NCI-H1417 treated with DMSO at 0.1 percent for 48 hours (cell line): ENCODE results near the gene FLNC.

Experiments
- DNase-seq: peaks from one replicate; lab custom pipeline; 2025; lab: John Stamatoyannopoulos, UW

FLNC gene

DNA sequence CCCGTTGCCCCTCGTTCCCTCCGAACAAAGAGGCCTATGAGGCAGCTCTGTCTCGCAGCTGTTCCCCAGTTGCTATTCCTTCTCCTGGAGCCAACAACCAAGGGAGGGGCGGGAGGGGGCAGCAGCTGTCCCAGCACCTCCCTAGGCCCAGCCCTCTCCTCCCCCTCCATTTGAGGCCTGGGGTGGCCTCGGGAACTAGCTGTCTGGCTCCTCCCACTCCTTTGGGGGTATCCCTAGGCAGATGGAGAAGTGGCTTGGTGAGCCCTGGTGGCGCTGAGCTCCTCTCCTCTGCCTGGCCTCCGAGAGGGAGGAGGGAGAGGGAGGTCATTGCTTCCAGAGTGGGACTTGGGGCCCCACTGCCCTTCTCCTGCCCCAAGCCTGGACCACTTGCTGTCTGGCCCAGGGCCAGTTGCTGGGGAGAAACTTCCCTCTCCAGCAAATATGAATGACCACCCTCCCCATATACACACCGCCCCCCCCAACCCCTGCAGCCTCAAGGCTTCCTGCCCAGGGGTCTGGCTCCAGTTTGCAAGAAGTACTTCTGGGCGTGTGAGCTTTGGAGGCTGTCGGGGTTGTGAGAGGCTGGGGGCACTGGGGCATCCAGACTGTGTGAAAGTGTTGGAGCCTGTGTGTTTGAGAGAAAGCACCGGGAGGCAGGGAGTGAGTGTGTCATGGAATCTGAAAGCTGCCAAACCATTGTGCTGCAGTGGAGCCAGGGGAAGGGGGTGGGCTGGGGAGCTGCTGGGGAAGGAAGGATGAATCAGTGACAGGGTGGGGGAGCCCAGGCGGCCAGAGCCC, 3.1 kb downstream of the FLNC start:
- no peak for DNase-seq

DNA sequence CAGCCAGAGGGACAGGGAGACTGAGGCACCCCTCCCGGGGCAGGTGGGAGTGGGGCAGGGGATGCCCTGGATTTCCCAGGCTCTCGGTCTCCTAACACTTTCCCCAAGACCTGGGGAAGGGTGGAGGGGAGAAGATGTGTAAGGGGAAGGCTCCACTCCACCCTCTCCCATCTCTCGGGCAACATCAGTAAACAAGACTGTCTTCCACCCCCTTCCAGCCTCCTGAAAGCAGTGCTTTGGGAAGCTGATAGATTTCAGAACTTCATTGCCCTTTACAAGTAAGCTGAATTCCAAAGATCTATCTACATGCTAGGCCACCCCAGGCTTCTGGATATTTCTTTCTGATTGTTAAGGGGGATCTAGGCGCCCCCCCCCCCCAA, 3.7 kb downstream of the FLNC start:
- DNase-seq: no peak

DNA sequence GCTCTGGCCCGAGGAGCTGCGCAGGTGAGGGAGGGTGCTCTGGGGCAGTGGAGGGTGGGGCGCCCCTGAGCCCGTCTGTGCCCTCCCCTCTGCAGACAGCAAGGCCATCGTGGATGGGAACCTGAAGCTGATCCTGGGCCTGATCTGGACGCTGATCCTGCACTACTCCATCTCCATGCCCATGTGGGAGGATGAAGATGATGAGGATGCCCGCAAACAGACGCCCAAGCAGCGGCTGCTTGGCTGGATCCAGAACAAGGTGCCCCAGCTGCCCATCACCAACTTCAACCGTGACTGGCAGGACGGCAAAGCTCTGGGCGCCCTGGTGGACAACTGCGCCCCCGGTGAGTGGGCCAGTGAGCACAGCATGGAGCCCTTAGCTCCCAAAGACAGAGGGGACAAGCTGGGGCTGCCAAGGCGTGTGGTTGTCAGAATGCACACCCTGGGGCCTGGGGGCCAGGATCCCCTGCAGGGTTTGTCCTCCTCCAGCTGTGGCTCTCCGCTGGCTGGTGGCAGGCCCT, 5.1 kb downstream of the FLNC start:
- DNase-seq: no peak

DNA sequence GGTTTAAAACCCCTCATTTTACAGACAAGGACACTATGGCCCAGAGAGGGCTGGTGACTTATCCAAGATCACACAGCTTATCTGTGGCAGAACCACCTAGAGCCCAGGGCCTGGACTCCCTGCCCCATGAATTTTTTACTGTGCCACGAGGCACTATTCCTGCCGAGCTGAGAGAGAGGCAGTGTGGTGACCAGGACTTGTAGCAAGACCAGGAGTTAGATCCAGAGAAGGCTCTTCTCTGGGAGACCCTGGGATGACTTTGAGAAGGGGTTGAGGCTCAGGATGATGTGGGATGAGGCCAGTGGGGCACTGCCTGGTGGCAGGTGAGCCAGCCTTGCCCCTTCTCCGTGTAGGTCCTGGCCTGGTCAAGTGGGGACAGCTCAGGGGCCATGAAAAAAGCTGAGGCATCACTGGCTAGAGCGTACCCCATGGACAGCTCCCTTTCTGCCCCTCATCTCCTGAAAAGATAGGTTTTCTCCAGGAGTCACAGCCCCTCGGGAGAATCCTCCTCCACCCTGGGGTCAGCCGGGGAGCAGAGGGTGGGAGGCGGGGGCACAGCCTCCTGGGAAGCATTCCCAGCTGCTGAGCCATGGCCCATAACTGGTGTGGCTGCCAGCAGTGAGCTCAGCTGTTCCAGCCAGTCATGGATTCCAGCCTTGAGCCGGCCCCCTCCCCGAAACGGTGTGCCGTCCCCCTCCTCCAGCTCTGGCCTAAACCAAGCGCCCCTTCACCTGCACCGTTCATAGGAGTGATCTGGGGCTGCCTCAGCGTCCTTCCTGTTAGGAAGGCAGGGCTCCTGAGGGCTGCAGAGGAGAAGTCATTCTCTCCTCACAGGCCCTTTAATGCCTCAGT, 5.8 kb downstream of the FLNC start:
- no peak for DNase-seq

DNA sequence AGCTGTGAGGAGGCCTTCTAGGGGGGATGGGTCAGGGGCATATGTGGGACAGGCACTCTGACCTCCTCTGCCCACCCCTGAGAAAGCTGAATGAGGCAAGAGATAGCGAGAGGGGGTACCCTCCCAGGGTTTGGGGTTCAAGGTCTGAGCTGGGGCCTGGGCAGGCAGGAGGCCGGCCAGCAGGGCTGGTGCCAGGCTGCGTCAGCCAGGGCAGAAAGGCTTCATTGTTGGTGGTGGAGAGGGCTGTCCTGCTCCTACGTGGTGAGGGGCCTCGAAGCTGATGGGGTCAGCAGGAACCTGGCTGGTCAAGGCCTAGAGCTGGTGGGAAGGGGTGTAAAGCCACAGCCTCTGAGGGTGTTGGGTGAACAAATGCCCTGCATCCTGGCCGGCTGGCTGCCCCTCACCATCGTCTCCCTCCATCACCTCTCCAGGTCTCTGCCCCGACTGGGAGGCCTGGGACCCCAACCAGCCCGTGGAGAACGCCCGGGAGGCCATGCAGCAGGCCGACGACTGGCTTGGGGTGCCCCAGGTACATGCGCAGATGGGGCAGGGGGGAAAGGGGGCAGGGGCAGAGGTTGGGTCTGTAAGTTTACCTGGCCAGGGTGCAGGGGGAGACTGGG, 6.6 kb downstream of the FLNC start:
- DNase-seq: no peak

DNA sequence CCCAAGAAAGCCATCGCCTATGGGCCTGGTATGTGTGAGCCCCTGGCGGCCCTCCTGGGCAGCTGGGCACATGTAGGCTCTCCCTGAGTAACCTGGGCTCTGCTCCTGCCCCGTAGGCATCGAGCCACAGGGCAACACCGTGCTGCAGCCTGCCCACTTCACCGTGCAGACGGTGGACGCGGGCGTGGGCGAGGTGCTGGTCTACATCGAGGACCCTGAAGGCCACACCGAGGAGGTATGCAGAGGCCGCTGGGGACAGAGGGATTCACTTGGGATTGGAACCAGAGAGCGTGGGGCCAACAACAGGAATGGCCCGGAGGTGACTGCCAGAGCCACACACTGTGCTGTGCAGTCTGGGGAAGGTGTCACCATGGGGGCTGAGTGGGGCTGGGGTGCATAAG, 7.3 kb downstream of the FLNC start:
- DNase-seq: no peak

DNA sequence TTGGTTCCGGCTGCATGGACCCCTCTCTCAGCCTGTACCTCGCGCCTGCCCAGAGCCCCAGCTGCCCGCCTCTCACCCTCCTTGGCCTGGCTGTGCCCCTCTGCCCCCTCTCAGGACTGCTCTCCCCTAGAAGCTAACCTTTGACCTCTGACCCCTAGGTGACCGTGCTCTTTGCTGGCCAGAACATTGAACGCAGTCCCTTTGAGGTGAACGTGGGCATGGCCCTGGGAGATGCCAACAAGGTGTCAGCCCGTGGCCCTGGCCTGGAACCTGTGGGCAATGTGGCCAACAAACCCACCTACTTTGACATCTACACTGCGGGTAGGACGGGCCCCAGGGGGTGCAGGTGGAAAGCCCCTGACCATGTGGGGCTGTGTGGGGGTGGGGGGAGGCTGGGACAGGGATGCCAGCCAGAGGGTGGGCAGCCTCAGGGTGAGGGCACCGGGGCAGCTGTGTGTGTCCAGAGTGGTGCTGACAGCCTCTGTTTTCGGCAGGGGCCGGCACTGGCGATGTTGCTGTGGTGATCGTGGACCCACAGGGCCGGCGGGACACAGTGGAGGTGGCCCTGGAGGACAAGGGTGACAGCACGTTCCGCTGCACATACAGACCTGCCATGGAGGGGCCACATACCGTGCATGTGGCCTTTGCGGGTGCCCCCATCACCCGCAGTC, 8.0 kb downstream of the FLNC start:
- DNase-seq: no peak

DNA sequence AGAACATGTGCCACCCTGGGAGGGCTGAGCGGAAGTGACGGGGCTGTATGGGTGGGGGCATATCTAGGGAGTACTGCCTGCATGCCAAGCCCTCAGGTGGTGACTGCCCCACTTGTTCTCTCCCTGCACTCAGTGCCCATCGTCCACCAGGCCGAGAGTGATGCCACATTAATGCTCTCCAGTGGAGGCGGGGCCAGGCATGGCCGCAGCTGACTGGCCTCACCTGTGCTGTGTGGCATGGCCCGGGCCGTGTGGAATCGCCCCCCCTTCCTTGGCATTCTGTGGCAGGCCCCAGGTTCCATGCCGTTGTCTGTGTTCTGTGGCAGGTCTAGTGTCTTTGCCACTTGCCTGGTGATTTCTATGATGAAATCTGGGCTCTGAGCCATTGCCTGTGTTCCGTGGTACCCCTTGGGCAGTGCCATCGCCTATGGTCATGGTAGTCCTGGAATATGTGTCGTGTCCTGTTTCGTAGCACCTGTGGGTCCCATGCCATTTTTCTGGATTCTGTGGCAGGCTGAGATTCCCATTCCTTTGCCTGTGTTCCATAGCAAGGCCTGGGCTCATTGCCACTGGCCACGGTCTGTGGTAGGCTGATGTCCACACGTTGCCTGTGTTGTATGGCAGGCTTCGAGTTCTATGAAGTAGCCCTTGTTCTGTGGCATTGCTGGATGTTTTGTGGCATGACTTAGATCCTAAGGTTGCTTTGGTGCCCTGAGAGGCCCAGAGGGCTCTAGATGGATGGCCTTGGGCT, 8.9 kb downstream of the FLNC start:
- DNase-seq: no peak

DNA sequence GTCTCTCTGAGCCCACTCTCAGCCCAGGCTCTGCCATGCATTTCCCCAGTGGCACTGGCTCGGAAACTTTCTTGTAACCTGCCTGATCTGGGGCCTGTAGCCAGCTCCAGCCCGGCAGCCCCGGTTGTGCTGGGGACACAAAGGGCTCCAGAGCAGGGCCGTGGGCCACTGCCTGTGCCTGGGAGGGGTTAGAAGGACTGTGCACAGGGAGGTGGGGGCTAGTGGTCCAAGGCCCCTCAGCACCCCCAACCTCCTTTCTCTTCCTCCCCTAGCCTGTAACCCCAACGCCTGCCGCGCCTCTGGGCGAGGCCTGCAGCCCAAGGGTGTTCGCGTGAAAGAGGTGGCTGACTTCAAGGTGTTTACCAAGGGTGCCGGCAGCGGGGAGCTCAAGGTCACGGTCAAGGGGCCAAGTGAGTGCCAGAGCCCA, 9.6 kb downstream of the FLNC start:
- no peak for DNase-seq

DNA sequence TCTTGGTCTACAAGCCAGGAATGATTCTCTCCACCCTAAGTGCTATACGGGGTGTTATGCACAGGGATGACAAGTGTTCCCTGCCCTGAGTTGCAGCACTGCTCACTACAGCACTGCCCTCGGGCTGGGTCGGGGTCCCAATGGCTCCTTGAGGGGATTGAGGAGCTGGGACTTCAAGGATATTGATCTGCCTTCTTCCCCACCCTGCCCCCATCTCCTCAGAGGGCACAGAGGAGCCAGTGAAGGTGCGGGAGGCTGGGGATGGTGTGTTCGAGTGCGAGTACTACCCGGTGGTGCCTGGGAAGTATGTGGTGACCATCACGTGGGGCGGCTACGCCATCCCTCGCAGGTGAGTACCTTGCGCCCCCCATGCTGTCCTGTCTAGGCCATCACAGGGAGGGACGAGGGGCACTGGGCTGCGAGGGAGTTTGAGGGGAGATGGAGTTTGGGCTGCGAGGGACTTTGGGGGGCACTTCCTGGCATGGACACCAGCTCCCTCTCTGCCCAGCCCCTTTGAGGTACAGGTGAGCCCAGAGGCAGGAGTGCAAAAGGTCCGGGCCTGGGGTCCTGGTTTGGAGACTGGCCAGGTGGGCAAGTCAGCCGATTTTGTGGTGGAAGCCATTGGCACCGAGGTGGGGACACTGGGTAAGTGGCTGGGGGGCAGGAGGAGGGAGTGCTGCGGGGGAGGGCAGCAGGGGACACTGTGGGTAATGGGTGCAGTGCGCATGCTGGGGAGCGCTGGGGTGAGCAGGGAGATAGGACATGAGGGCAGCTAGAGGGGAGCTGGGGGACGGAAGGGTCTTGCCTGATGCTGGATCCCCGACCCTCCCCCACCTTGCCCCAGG, 10.3 kb downstream of the FLNC start:
- DNase-seq: no peak

DNA sequence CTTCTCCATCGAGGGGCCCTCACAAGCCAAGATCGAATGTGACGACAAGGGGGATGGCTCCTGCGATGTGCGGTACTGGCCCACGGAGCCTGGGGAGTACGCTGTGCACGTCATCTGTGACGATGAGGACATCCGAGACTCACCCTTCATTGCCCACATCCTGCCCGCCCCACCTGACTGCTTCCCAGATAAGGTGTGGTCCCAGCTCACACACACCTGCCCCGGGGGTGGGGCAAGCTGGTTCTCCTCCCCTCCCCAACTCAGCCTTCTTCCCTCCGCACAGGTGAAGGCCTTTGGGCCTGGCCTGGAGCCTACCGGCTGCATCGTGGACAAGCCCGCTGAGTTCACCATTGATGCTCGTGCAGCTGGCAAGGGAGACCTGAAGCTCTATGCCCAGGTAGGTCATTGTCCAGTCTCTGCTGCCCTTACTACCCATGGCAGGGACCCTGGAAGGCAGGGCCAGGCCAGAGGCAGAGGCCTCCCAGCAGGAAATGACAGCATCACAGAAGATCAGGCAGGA, 11.0 kb downstream of the FLNC start:
- DNase-seq: no peak

DNA sequence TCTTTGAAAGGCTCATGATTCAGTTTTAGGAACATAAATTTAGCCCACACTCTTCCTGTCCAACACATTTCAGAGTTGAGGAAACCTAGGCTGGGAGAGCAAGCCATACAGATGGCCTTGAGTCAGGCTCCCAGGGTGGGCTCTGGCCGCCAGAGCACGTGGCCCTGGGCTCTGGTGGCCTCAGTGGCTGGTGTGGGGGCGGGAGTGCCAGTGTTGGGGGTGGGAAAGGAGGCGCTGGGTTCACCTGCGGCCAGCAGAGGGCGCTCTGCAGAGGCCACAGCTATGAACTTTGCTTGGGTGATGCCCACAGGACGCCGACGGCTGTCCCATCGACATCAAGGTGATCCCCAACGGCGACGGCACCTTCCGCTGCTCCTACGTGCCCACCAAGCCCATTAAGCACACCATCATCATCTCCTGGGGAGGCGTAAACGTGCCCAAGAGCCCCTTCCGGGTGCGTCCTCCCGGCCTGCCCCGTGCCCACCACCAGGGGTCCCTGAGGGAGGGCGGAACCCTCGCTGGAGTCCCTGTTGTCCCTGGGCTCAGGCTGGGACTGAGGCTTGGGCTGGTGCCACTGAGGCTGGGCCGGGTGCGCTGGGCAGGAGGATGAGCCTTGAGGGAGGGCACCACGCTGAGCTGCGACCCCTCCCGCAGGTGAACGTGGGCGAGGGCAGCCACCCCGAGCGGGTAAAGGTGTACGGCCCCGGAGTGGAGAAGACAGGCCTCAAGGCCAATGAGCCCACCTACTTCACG, 11.9 kb downstream of the FLNC start:
- DNase-seq: no peak

DNA sequence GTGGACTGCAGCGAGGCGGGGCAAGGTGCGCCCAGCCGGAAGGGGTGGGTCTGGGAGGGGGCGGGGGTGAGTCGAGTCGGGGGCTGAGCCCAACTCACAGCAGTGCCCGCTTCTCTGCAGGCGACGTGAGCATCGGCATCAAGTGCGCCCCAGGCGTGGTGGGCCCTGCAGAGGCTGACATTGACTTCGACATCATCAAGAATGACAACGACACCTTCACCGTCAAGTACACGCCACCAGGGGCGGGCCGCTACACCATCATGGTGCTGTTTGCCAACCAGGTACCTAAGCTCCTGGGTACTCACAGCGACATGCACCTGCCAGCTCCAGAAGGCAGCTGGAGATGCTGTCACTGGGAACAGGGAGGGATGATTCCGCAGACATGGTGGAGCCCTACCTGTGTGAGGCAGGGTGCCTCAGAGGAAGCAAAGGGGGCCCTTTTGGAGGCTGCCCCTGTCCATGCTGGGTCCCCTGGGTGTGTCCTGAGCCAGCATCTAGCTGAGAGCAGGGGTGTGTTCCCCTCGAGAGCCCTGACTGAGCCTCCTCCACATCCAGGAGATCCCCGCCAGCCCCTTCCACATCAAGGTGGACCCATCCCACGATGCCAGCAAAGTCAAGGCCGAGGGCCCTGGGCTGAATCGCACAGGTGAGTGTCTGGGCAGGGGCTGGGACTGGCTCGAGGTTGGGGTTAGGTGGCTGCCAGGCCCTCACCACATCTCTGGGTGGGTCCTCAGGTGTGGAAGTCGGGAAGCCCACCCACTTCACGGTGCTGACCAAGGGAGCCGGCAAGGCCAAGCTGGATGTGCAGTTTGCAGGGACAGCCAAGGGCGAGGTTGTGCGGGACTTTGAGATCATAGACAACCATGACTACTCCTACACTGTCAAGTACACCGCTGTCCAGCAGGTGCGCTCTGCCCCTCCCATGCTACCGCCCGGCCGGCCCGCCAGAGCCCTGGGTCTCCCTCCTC, 12.8 kb downstream of the FLNC start:
- DNase-seq: no peak

DNA sequence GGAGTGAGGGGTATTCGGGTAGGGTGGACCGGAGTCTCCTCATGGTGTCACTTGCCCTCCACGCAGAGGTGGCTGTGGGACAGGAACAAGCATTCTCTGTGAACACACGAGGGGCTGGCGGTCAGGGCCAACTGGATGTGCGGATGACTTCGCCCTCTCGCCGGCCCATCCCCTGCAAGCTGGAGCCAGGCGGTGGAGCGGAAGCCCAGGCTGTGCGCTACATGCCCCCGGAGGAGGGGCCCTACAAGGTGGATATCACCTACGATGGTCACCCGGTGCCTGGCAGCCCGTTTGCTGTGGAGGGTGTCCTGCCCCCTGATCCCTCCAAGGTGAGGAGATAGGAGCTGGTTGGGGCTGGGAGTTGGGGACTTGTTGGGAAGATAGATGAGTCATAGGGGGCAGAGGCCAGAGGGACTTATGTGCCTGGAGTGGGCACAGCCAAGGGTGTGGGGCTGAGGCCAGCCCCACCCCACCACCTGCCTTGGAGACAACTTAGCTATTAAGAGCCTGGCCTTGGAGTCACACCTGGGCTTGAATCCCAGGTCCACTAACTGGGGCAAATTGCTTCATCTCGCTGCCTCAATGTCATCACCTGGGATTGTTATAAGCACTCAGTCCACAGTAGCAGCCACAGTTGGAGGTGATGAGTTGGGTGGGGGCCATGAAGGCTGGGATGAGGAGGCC, 13.9 kb downstream of the FLNC start:
- DNase-seq: no peak

DNA sequence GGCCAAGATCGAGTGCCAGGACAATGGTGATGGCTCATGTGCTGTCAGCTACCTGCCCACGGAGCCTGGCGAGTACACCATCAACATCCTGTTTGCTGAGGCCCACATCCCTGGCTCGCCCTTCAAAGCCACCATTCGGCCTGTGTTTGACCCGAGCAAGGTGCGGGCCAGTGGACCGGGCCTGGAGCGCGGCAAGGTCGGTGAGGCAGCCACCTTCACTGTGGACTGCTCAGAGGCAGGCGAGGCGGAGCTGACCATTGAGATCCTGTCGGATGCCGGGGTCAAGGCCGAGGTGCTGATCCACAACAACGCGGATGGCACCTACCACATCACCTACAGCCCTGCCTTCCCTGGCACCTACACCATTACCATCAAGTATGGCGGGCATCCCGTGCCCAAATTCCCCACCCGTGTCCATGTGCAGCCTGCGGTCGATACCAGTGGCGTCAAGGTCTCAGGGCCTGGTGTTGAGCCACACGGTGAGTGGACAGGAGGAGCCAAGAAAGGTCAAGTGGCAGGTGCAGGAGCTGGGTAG, 14.6 kb downstream of the FLNC start:
- no peak for DNase-seq

DNA sequence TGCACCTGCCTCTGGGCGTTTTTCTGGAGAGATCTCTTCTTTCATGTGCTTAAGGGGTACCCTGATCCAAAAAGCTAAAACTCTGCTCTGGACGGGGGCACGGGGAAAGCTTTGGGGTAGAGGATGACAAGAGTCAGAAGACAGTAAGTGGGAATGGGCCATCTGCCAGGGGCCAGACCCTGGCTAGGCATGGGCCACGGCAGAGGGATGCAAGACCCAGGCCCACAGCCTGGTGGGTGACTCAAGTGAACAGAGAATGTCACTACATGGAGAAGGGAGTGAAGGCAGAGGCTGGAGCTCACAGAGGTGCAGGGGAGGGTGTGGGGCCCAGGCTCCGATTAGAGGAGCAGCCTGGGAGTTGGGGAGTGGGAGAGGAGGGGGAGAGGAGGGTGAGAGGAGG, 15.3 kb downstream of the FLNC start:
- DNase-seq: no peak

DNA sequence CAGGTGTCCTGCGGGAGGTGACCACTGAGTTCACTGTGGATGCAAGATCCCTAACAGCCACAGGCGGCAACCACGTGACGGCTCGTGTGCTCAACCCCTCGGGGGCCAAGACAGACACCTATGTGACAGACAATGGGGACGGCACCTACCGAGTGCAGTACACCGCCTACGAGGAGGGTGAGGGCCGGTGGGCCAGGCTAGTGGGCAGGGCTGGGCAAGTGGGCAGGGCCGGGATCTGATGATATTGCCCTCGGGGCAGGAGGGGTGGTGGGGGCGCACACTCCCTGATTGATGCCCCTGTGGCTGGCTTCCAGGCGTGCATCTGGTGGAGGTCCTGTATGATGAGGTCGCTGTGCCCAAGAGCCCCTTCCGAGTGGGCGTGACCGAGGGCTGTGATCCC, 15.8 kb downstream of the FLNC start:
- no peak for DNase-seq
